Fibroblast of the aortic adventitia (primary cell): ENCODE results near the gene TRIB2. TPM values are rescaled to one million over a fixed set of nuclear protein-coding genes. Genes with fewer than 3 reads are reported as not detected.
A peak's percentile ranks its signal among the peaks of the same experiment; 100 is the strongest.

Source experiments
- DNase-seq: peaks from one replicate; pipeline ENCODE4 v3.0.0-alpha.2; 2010; ENCODE audit warnings: low read depth
- H3K4me3 ChIP-seq: 2 replicates; pipeline ENCODE4 v1.5.1; 2011; ENCODE audit warnings: low read depth, mild to moderate bottlenecking, control low read depth, low read length, moderate library complexity
- CTCF ChIP-seq: IDR thresholded peaks from 2 replicates; pipeline ENCODE4 v1.5.1; 2011; ENCODE audit warnings: mild to moderate bottlenecking, low read length, control low read depth, inconsistent platforms; ENCODE audit not compliant: insufficient read depth
- total RNA-seq: library from RNA; depleted of rRNA; stranded (reverse); fragments of >200 nt; gene quantifications from 2 replicates; pipeline ENCODE4 v1.2.3, GENCODE V29; 2012; ENCODE audit warnings: low replicate concordance

Gene TRIB2
- total RNA-seq, 1 donor: 39.9 TPM

GRCh38 chr2:12764849-12765605 is 48.3 kb downstream of the TRIB2 start:
- no peak overlapping the region for H3K4me3 ChIP-seq
- no peak for TF ChIP-seq CTCF
- DNase-seq: peak; percentile 4

GRCh38 chr2:12766421-12766879 is 49.7 kb downstream of the TRIB2 start:
- DNase-seq: peak; percentile 24
- no peak overlapping the region for H3K4me3 ChIP-seq
- no peak for TF ChIP-seq CTCF

- DNase-seq: no peak
- no peak for TF ChIP-seq CTCF
- no peak overlapping the region for H3K4me3 ChIP-seq
Observed at GRCh38 chr2:12767541-12767940, 50.8 kb downstream of the TRIB2 start.

GRCh38 chr2:12767996-12768624 is 51.4 kb downstream of the TRIB2 start:
- no peak for TF ChIP-seq CTCF
- no peak overlapping the region for H3K4me3 ChIP-seq
- DNase-seq: no peak

GRCh38 chr2:12769492-12770105 is 52.9 kb downstream of the TRIB2 start:
- TF ChIP-seq CTCF: no peak
- peak; percentile 50 for DNase-seq
- no peak overlapping the region for H3K4me3 ChIP-seq

- DNase-seq: no peak
- H3K4me3 ChIP-seq: no peak overlapping the region
- no peak for TF ChIP-seq CTCF
Observed at GRCh38 chr2:12770300-12770968, 53.7 kb downstream of the TRIB2 start.
